Measurements from ENCODE around the gene LRRC41.
"Not testable (repeated sequence)": the region's sequence is repeated elsewhere in the genome, so short reads cannot be mapped to it uniquely, and the experiment has no call there.

Gene LRRC41

DNA sequence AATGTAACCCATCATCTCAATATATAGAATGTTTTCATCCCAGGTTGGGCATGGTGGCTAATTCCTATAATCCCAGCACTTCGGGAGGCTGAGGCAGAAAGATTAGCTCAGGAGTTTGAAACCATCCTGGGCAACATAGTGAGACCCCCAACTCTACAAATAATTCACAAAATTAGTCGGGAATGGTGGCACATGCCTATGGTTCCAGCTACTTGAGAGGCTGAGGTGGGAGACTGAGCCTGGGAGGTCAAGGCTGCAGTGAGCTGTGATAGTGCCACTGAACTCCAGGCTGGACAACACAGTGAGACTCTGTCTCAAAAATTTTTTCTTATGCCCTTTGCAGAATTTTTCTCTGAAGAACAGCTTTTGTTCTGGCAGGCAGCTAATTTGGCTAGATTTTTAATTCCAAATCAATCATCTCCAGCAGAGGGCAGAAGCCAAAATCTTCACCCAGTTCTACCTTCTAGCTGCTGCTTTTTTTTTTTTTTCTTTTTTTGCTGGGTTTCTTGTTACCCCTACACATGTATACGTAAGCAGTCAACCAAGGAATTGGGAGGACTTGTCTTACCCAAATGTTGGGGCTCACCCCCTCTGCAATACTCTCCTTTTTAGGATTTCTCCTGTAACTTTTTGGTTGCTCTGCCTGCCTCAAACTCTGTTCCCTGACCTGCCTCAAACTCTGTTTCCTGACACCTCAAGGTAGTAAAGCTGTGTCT, 58.6 kb downstream of the LRRC41 start:
- in situ Hi-C loops (cut with MboI; ENCODE audit: low sequenced_read_pairs): no loop called here

DNA sequence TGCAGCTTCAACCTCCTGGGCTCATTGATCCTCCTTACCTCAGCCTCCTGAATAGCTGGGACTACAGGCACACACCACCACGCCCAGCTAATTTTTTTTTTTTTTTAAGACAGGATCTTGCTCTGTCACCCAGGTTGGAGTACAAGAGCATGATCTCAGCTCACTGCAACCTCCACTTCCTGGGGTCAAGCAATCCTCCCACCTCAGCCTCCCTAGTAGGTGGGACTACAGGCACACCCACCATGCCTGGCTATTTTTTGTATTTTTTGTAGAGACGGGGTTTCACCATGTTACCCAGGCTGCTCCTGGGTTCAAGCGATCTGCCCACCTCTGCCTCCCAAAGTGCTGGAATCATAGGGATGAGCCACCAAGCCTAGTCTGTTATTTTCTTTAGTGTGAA, 59.6 kb downstream of the LRRC41 start:
- in situ Hi-C loops (cut with MboI; ENCODE audit: low sequenced_read_pairs): not testable (repeated sequence)

DNA sequence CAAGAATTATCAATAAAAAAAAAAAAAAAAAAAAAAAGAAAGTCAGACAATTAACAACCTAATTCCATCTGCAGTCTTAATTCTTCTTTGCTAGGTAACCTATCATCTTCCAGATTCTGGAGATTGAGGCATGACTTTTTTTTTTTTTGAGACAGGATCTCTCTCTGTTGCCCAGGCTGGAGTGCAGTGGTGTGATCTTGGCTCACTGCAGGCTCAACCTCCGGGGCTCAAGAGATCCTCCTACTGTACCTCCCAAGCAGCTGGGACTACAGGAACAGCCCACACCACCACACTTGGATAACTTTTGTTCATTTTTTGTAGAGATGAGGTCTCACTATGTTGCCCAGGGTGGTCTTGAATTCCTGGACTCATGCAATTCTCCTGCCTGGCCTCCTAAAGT, 60.5 kb downstream of the LRRC41 start:
- in situ Hi-C loops (cut with MboI; ENCODE audit: low sequenced_read_pairs): no loop called here

DNA sequence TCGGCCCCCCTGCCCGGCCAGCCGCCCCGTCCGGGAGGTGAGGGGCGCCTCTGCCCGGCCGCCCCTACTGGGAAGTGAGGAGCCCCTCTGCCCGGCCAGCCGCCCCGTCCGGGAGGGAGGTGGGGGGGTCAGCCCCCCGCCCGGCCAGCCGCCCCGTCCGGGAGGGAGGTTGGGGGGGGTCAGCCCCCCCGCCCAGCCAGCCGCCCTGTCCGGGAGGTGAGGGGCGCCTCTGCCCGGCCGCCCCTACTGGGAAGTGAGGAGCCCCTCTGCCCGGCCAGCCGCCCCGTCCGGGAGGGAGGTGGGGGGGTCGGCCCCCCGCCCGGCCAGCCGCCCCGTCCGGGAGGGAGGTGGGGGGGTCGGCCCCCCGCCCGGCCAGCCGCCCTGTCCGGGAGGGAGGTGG, 61.7 kb downstream of the LRRC41 start:
- in situ Hi-C loops (cut with MboI; ENCODE audit: low sequenced_read_pairs): not testable (repeated sequence)

DNA sequence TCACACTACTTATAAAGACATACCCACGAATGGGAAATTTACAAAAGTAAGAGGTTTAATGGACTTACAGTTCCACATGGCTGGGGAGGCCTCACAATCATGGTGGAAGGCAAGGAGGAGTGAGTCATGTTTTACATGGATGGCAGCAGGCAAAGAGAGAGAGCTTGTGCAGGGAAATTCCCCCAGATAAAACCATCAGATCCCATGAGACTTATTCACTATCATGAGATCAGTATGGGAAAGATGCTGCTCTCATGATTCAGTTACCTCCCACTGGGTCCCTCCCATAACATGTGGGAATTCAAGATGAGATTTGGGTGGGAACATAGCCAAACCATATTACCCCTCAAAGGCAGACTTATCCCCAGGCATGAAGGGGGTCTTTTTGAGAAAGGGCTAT, 64.6 kb downstream of the LRRC41 start:
- in situ Hi-C loops (cut with MboI; ENCODE audit: low sequenced_read_pairs): not testable (repeated sequence)

DNA sequence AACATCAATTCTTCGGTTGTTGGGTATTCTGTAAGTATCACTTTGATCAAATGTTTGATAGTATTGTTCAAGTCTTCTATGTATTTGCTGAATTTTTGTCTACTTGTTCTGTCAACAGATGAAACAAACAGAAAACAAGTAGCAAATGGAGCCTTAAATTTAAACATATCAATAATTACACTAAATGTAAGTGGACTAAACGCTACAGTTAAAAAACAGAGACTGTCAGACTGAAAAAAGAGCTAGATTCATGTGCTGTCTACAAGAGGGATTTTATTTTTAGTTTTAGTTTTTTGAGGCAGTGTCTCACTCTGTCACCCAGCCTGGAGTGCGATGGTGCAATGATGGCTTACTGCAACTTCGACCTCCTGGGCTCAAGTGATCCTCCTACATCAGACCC, 66.5 kb downstream of the LRRC41 start:
- in situ Hi-C loops (cut with MboI; ENCODE audit: low sequenced_read_pairs): no loop called here

DNA sequence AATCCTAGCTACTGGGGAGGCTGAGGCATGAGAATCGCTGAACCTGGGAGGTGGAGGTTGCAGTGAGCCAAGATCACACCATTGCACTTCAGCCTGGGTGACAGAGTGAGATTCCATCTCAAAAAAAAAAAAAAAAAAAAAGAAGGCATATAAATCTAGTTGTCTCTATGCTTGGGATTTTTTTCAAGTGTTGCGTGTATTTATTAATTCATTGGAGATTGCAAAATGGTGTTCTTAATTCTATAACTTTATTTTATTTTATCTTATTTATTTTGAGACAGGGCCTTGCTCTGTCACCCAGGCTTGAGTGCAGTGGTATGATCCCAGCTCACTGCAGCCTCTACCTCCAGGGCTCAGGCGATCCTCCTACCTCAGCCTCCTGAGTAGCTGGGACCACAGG, 72.2 kb downstream of the LRRC41 start:
- in situ Hi-C loops (cut with MboI; ENCODE audit: low sequenced_read_pairs): not testable (repeated sequence)

All from hTERT RPE-1 (cell line).